ENCODE measurements around the gene GABRB1. TPM values are rescaled to one million over a fixed set of nuclear protein-coding genes. Genes with fewer than 3 reads are reported as not detected.

Gene GABRB1
- polyA plus RNA-seq, 2 of the 4 experiments (the other 2 are of a cell fraction): not detected

DNA sequence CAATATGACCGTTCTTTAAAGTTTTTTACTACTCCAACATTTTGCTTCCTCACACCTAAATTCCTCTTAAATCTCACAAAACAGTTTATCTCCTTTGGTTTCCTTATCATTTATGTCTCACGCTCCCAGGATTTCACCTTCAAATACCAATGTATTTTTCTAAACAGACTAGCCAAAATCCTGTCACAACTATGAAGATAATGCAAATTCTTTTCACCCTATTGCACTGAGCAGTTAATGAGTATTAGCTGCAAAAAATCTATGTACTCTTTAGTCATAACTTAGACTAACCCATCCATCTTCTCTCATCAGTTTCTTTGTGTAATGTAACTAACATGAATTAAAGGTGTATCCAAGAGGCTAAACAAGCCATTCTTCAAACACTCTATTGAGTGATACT is 280.8 kb downstream of the GABRB1 start:
- DNase-seq (ENCODE audit: low read depth in 1 of 2, low spot score in 1 of 2) (no peak), FAIRE-seq (no peak), ATAC-seq (no peak)
- CTCF ChIA-PET: no interaction called here
- Histone ChIP-seq H3K4me3 (no peak overlapping the region), H3K27ac (no peak overlapping the region), H3K4me1 (no peaks in the 10 kb centered on the region), H3K4me2 (no peak overlapping the region), H3K9me3 (no peaks in the 10 kb centered on the region)
- TF ChIP-seq HOXB5 (CRISPR knock-in tag; IDR thresholded peaks at IDR 0.05): no peak
- TF ChIP-seq ZNF302 (CRISPR knock-in tag; IDR thresholded peaks at IDR 0.05): no peak
- no peak for TF ChIP-seq HDAC2 (IDR thresholded peaks at IDR 0.05)
- no peak for TF ChIP-seq ZFP36 (IDR thresholded peaks at IDR 0.05; ENCODE audit: borderline replicate concordance, partially characterized antibody)
- TF ChIP-seq, protein P1, sequence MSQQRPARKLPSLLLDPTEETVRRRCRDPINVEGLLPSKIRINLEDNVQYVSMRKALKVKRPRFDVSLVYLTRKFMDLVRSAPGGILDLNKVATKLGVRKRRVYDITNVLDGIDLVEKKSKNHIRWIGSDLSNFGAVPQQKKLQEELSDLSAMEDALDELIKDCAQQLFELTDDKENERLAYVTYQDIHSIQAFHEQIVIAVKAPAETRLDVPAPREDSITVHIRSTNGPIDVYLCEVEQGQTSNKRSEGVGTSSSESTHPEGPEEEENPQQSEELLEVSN (IDR thresholded peaks at IDR 0.05; ENCODE audit: borderline replicate concordance, low read depth): no peak
- TF ChIP-seq NR3C1 (IDR thresholded peaks at IDR 0.05): no peak
- TF ChIP-seq FOSL2 (IDR thresholded peaks at IDR 0.05): no peak
- TF ChIP-seq FOSL2 (CRISPR knock-in tag; IDR thresholded peaks at IDR 0.05): no peak
- 16% methylated on average over 2 of the region's 2 CpGs for WGBS (ENCODE audit: missing lambda C conversion rate)
- POLR2A ChIA-PET: no interaction called here

GRCh38 chr4:47313384-47313783 is 282.0 kb downstream of the GABRB1 start:
- POLR2A ChIA-PET: no interaction called here
- no peak overlapping the region for H3K27ac ChIP-seq
- no peak for ATAC-seq

DNA sequence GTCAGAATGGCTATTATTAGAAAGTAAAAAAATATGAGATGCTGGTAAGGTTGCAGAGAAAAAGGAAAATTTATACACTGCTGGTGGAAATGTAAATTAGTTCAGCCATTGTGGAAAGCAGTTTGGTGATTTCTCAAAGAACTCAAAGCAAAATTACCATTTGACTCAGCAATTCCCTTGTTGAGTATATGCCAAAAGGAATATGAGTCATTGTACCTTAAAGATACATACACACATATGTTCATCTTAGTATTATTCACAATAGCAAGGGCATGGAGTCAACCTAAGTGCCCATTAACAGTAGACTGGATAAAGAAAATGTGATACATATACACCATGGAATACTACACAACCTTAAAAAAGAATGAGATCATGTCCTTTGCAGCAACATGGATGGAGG is 284.0 kb downstream of the GABRB1 start:
- Histone ChIP-seq H3K4me3 (no peak overlapping the region), H3K9me3 (no peaks in the 10 kb centered on the region), H3K4me1 (no peaks in the 10 kb centered on the region), H3K4me2 (no peak overlapping the region), H3K27ac (no peak overlapping the region)
- POLR2A ChIA-PET: no interaction called here
- TF ChIP-seq CBX2 (IDR thresholded peaks at IDR 0.05; ENCODE audit: borderline replicate concordance, low read depth) (no peak), RARB (CRISPR knock-in tag; IDR thresholded peaks at IDR 0.05) (no peak), HMGXB4 (CRISPR knock-in tag; IDR thresholded peaks at IDR 0.05; ENCODE audit: borderline replicate concordance) (no peak), USF2 (IDR thresholded peaks at IDR 0.05) (no peak)
- DNase-seq (ENCODE audit: low read depth in 1 of 2, low spot score in 1 of 2): no peak
- no peak for ATAC-seq
- CTCF ChIA-PET: no interaction called here
- FAIRE-seq: no peak

More at GRCh38 chr4:47313384-47313783, 282.0 kb downstream of the GABRB1 start:
- no peak overlapping the region for H3K4me3 ChIP-seq
- H3K9me3 ChIP-seq: no peaks in the 10 kb centered on the region
- DNase-seq (ENCODE audit: low read depth in 1 of 2, low spot score in 1 of 2): no peak
- H3K4me1 ChIP-seq: no peaks in the 10 kb centered on the region
- FAIRE-seq: no peak
- TF ChIP-seq NFE2L2 (conservative IDR thresholded peaks at IDR 0.05; ENCODE audit: low read length) (no peak), HOXB5 (CRISPR knock-in tag; IDR thresholded peaks at IDR 0.05) (no peak)
- CTCF ChIA-PET: no interaction called here
- H3K4me2 ChIP-seq: no peak overlapping the region

- H3K27ac ChIP-seq: no peak overlapping the region
- no peaks in the 10 kb centered on the region for H3K9me3 ChIP-seq
- no peak for FAIRE-seq
- no peak for ATAC-seq
- H3K4me3 ChIP-seq: no peak overlapping the region
- H3K4me2 ChIP-seq: no peak overlapping the region
- DNase-seq (ENCODE audit: low read depth in 1 of 2, low spot score in 1 of 2): no peak
- TF ChIP-seq, protein P2, sequence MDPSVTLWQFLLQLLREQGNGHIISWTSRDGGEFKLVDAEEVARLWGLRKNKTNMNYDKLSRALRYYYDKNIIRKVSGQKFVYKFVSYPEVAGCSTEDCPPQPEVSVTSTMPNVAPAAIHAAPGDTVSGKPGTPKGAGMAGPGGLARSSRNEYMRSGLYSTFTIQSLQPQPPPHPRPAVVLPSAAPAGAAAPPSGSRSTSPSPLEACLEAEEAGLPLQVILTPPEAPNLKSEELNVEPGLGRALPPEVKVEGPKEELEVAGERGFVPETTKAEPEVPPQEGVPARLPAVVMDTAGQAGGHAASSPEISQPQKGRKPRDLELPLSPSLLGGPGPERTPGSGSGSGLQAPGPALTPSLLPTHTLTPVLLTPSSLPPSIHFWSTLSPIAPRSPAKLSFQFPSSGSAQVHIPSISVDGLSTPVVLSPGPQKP (IDR thresholded peaks at IDR 0.05; ENCODE audit: low read depth, low read length): no peak
- TF ChIP-seq MAZ (IDR thresholded peaks at IDR 0.05; ENCODE audit: borderline replicate concordance, low read depth, low read length): no peak
- TF ChIP-seq MAFK (IDR thresholded peaks at IDR 0.05; ENCODE audit: partially characterized antibody): no peak
- no peak for TF ChIP-seq CBX8 (IDR thresholded peaks at IDR 0.05)
- TF ChIP-seq JUNB (IDR thresholded peaks at IDR 0.05): no peak
- TF ChIP-seq BCL3 (IDR thresholded peaks at IDR 0.05): no peak
- TF ChIP-seq NR3C1 (IDR thresholded peaks at IDR 0.05): no peak
- WGBS (ENCODE audit: missing lambda C conversion rate): 11% methylated on average over 3 of the region's 3 CpGs
- H3K4me1 ChIP-seq: no peaks in the 10 kb centered on the region
- CTCF ChIA-PET: no interaction called here
- POLR2A ChIA-PET: no interaction called here
These were observed 294.7 kb downstream of the GABRB1 start for GRCh38 chr4:47326025-47326424.
